ENCODE measurements around the gene AGPAT2.

Gene AGPAT2

DNA sequence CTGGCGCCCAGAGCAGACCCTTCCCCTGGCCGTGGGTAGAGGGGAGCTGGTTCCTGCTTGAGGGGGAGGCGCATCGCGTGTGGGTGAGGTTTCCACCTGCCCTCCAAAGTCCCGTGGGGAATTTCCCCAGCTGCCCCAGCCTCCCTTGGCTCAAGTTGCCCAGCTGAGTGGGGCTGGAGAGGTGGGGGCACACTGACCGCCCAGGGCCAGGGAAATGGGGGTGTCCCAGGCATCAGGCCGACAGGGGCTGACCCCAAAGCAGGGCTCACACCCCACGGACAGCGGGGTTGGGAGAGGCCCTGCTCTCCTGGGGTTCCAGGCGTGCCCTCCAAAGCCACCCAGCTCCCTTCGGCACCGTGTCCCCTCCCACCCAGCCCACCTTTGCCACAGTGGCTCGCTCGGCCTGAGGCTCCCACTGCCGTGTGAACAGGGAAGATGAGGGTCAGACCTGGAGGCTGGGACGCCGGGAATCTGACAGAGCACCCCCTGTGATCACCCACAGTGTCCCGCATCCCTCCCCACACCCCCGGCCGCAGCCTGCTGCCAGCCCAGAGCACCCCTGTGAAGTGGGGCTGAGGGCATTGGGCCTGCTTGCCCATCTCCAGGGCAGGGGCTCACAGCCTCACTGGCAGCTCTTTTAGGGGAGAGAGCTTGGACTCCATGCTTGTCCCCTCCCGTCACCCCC lies 25.5 kb downstream of the AGPAT2 start:
- no peaks in the 10 kb centered on the region for H3K9me3 Mint-ChIP-seq (ENCODE audit: low read depth)
- no peak overlapping the region for H3K4me3 Mint-ChIP-seq
- H3K27me3 Mint-ChIP-seq, result peaks cover 11% of the 10 kb centered on the region
- H3K36me3 Mint-ChIP-seq, result no peaks in the 10 kb centered on the region
- H3K4me1 Mint-ChIP-seq (ENCODE audit: low read depth), result peaks cover 14% of the 10 kb centered on the region
- H3K27ac Mint-ChIP-seq, result no peak overlapping the region

DNA sequence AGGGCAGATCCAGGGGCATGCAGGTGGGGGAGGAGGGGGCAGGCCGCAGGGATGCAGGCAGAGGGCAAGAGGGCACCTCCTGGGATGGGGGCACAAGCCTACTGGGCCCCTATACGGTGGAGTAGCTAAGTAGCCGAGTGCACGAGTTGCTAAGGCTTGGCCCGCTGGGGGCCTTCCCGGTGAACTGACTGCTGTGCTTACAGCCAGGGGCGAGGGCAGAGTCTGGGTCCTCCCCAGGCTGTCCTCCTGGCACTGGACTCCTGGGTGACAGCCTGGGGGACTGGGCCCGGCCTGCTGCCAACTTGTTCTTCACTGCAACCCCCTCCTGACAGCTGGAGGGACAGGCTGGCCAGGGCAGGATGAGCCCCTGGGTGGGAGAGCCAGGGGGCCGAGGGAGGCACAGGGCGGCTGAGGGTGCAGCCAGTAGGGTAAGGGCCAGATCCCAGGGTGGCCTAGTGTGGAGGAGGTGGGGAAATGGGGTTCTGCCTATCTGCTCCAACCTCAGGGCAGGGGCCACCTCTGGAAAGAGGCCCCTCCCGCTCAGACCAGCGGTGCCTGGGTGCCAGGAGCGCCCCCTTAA lies 26.2 kb downstream of the AGPAT2 start:
- H3K27me3 Mint-ChIP-seq, result peaks cover 13% of the 10 kb centered on the region
- H3K36me3 Mint-ChIP-seq, result no peaks in the 10 kb centered on the region
- no peak overlapping the region for H3K27ac Mint-ChIP-seq
- H3K4me1 Mint-ChIP-seq (ENCODE audit: low read depth), result peaks cover 15% of the 10 kb centered on the region
- H3K4me3 Mint-ChIP-seq, result no peak overlapping the region
- no peaks in the 10 kb centered on the region for H3K9me3 Mint-ChIP-seq (ENCODE audit: low read depth)

DNA sequence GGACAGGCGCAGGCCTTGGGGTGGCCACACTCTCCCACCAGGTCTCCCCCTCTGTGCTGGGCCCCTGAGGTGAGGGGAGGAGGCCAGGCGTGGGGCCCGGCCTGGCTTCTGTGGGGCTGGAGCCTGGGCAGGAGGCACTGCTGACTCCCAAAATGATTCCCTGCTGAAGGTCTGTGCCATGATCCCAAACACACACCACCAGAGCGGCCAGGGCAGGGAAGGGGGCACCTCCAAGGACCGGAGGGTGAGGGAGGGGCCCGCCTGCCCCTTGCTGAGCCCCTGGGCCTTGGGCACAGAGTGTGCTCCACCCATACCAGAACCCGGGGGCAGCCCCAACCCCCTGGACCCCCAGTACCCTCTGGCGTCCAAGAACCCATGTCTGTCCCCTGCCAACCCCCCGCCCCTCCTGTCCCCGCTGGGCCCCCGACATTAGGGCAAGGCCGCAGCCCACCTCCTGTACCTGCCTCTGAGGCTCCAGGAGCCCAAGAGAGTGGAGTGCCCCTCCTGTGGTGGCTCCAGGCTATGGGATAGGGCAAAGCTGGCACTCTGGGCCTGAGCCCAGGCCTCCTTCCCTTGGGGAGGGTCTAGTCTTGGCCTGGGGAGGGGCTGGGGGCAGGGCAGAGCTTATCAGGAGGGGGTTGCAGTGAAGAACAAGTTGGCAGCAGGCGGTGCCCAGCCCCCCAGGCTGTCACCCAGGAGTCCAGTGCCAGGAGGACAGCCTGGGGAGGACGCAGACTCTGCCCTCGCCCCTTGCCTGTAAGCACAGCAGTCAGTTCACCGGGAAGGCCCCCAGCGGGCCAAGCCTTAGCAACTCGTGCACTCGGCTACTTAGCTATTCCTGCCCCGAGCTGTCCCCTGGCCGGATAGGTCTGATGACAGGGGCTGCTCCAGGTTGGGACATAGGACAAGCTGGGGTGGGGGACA lies 27.1 kb downstream of the AGPAT2 start:
- Mint-ChIP-seq H3K27me3 (peaks cover 13% of the 10 kb centered on the region), H3K27ac (no peak overlapping the region)

DNA sequence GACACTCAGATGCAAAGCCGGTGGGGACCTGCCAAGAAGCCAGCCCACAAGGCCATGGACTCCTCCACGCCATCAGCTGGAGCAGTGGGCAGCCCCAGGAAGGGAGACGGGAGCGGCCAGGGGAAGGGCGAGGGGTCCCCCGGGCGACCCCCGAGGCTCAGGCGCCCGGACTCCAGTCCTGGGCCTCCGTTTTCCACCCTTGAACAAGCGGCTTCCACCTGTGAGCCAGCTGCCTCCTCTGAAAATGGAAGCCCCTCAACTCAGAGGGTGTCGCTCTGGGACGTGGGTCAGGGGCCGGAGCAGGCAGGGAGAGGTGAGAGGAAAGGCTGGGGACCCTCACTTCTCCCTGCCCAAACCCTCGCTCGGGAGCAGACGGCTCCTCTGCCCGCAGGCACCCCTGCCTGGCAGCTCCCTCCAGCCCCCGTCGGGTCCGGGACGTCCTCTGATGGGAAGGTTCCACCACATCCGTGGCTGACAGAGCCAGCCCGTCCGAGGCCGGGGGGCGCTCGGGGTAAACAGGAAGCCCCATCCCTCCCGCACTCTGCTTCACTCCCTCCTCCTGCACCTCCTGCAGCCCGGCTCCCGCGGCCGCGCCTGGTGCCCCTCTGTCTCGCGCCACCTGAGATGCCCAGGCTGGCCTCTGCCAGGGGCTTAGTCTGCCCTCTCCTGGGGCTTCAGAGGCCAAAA lies 28.3 kb downstream of the AGPAT2 start:
- Mint-ChIP-seq H3K36me3 (no peaks in the 10 kb centered on the region), H3K4me3 (peak overlapping the region; percentile 30), H3K4me1 (ENCODE audit: low read depth) (peaks cover 16% of the 10 kb centered on the region), H3K27me3 (peaks cover 11% of the 10 kb centered on the region), H3K9me3 (ENCODE audit: low read depth) (no peaks in the 10 kb centered on the region), H3K27ac (no peak overlapping the region)

More for the DNA sequence above, 27.1 kb downstream of the AGPAT2 start:
- no peaks in the 10 kb centered on the region for H3K9me3 Mint-ChIP-seq (ENCODE audit: low read depth)
- no peak overlapping the region for H3K4me3 Mint-ChIP-seq
- no peaks in the 10 kb centered on the region for H3K36me3 Mint-ChIP-seq
- H3K4me1 Mint-ChIP-seq (ENCODE audit: low read depth), result peaks cover 16% of the 10 kb centered on the region

DNA sequence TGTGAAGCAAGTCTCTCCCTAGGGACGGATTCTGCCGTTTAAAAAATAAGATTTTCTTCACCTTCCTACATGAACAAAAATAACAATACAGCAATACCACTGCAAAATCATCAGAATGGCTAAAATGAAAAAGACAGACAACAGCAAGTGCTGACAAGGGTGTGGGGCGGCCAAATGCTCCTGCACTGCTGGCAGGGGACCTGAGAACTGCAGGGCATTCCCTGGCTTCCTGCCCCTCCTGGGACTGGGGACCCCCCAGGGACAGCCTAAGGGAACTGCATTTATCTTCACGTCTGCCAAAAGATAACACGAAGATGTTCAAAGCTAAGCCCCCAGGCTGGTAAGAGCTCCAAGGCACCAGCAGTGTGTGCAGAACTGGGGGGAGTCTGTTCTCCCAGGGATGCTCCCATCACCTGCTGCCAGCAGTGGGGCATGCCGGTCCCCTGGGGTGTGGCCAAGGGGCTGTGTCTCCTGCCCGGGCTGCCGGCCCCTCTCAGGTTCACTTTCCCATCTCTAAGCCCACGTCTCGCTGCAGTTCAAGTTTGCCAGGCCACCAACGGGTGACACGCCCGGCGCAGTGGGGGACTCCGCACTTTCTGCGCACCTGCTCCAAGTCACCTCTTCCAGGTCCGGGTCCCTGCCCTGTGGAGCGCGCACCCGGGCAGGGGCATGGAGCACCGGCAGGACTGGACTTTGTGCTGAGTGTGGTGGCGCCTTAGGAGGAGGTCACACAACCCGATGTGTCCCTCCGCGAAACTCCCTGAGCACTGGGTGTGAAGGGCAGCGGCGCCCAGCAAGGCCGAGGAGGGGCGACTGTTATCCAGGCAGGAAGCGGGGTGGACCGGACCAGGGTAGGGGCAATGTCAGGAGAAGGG lies 29.0 kb downstream of the AGPAT2 start:
- Mint-ChIP-seq H3K9me3 (ENCODE audit: low read depth) (no peaks in the 10 kb centered on the region), H3K4me3 (peak overlapping the region; percentile 30), H3K36me3 (no peaks in the 10 kb centered on the region), H3K27ac (no peak overlapping the region), H3K27me3 (peaks cover 11% of the 10 kb centered on the region), H3K4me1 (ENCODE audit: low read depth) (peaks cover 16% of the 10 kb centered on the region)

DNA sequence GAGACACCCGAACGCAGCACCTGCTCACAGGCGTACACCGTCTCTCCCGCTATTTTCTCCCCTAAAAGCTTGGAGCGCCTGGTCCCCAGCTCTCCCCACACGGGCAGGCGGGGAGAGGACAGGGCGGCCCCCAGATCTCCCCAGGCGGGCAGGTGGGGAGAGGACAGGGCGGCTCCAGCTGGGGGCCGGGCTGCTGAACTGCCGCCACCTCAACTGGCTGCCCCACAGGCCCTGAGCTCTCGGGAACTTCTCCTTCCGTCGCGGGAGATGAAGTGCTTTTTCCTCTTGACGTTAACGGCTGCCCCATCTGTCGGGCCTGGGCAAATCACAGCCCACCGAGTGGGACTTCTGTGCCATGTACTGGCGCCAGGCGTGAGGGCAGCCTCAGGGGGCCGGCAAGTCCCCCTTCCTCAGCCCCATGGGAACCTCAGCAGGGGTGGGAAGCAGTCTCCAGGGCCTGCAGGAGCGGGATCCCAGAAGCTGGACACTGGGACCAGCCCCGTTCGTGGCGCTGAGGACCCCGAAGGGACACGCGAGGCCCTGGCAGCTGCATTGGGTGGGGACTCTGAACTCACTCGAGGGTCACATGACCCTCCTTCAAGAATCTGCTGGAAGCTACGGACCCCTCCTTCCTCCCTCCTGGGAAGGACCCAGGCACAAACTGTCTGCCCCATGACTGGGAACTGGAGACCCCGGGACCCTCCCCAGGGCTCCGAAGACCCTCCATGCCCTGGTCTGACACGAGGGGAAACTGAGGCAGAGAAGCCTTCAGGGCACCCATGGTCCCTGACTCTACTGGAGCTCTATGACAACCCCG lies 30.3 kb downstream of the AGPAT2 start:
- Mint-ChIP-seq H3K27me3 (peaks cover 11% of the 10 kb centered on the region), H3K27ac (no peak overlapping the region), H3K36me3 (no peaks in the 10 kb centered on the region), H3K4me1 (ENCODE audit: low read depth) (peaks cover 16% of the 10 kb centered on the region), H3K4me3 (no peak overlapping the region), H3K9me3 (ENCODE audit: low read depth) (no peaks in the 10 kb centered on the region)

DNA sequence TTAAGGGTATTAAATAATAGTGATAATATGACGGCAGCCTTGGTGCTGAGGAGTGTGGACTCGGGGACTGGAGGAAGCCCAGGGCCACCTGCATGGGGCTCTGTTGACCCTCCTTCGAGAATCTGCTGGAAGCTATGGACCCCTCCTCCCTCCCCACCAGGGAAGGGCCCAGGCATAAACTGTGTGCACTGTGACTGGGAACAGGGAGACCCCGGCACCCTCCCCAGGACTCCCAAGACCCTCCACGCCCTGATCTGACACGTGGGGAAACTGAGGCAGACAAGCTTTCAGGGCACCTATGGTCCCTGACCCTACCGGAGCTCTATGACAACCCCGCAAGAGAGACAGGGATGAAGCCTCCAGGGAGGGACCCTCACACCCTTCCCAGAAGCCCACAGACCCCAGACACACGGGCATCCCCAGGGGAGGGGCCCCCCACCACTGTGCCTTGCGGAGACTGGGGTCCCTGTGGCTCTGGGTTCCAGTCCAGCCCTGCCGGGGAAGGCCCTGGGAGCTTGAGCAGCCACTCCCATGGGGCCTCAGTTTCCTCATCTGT lies 31.0 kb downstream of the AGPAT2 start:
- peaks cover 11% of the 10 kb centered on the region for H3K27me3 Mint-ChIP-seq

DNA sequence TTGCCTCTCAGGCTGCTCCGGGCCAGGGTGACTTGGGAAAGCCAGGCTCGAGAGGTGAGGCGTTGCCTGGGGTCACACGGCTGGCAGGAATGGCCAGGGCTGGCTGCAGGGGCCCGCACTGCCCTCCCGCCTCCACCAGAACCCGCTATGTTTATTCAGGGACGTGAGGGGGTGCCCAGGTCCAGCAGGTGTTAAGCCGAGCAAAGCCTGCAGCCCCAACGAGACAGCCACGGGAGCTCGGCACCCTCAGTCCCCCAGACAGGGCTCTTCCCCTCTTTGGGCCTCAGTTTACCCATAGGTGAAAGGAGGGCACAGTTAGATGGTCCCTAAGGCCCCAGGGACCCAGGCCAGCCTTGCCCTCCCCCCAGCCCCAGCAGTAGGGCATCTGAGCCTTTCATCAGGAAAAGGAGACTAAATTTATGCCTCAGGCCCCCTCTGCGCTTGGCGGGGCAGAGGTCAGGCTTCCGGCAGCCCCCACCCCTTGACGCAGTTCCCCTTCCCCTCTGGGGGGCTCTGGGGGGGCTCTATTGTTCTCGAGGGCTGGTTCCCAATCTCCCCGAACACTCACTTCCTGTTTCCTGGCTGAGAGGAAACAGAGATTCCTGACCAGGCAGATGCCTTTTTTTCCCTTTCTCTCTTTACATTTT lies 31.6 kb downstream of the AGPAT2 start:
- H3K36me3 Mint-ChIP-seq, result no peaks in the 10 kb centered on the region
- H3K4me1 Mint-ChIP-seq (ENCODE audit: low read depth), result peaks cover 16% of the 10 kb centered on the region
- H3K4me3 Mint-ChIP-seq, result no peak overlapping the region
- peaks cover 11% of the 10 kb centered on the region for H3K27me3 Mint-ChIP-seq
- no peak overlapping the region for H3K27ac Mint-ChIP-seq
- no peaks in the 10 kb centered on the region for H3K9me3 Mint-ChIP-seq (ENCODE audit: low read depth)

More for the DNA sequence above, 31.0 kb downstream of the AGPAT2 start:
- Mint-ChIP-seq H3K27ac (no peak overlapping the region), H3K9me3 (ENCODE audit: low read depth) (no peaks in the 10 kb centered on the region), H3K4me1 (ENCODE audit: low read depth) (peaks cover 16% of the 10 kb centered on the region), H3K4me3 (no peak overlapping the region), H3K36me3 (no peaks in the 10 kb centered on the region)

DNA sequence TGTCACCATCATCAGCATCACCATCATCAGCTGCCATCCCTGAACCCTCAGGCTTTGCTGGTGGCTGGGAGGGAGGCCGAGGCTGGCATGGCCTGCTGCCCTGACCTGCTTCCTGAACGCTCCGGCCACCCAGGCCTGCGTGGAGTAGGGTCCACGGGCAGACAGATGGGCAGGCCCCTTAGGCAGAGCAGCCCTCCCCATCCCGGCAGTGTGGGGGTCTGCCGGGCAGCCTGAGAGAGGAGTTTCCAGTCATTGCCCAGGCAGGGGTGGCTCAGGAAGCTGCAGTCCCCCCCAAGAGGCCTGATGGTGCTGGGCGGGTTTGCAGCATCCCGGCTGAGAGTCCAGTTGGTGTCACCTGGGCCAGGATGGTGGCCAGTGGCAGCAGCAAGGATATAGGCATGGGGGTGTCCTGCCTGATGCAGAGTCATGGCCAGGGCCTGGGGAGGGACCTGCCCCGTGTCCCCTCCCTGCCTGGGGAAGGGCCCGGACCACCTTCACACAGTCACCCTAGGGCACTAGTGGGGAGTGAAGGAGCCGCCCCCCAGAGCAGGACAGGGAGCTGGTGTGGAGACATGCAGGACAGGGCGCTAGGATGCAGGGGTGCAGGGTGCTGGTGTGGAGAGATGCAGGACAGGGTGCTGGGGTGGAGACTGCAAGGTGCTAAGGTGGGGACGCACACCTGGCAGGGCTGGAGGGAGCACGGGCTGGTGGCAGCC lies 32.3 kb downstream of the AGPAT2 start:
- H3K4me3 Mint-ChIP-seq, result no peak overlapping the region
- no peaks in the 10 kb centered on the region for H3K36me3 Mint-ChIP-seq
- H3K27ac Mint-ChIP-seq, result no peak overlapping the region
- H3K9me3 Mint-ChIP-seq (ENCODE audit: low read depth), result no peaks in the 10 kb centered on the region
- peaks cover 11% of the 10 kb centered on the region for H3K27me3 Mint-ChIP-seq
- peaks cover 16% of the 10 kb centered on the region for H3K4me1 Mint-ChIP-seq (ENCODE audit: low read depth)

DNA sequence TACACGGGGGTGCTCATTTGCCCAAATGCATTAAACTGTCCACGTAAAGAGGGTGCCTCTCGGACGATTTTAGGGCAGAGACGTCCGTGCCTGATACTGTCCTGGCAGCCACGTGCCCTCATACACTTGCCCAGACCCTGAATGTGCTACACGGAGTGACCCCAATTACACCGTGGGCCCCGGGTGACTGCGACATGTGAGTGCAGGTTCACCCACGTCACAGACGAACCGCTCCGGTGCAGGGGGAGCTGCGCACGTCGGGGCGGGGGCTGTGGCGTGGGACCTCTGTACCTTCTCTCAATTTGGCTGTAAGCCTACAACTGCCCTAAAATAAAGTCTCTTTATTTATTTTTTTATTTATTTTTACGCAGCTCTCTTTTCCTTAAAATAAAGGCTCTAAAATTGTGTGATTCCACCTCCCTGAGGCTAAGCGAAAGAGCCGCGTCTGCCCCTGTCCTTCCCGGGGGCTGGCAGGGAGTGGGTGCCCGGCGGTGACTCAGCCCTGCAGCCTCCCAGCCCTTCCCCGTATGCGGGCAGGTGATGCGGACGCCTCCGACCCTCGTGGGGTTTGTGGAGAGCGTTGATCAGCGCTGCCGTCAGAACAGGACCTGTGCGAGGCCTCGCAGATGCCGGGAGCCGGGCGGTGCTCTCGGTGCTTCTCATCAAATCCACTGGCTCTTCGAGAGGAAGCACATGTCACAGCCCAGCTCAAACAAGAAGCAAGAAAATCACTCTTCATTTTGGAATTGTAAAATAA lies 33.8 kb downstream of the AGPAT2 start:
- peaks cover 13% of the 10 kb centered on the region for H3K4me1 Mint-ChIP-seq (ENCODE audit: low read depth)
- H3K27me3 Mint-ChIP-seq, result peaks cover 14% of the 10 kb centered on the region
- H3K4me3 Mint-ChIP-seq, result no peak overlapping the region
- no peaks in the 10 kb centered on the region for H3K36me3 Mint-ChIP-seq
- no peak overlapping the region for H3K27ac Mint-ChIP-seq
- H3K9me3 Mint-ChIP-seq (ENCODE audit: low read depth), result no peaks in the 10 kb centered on the region

DNA sequence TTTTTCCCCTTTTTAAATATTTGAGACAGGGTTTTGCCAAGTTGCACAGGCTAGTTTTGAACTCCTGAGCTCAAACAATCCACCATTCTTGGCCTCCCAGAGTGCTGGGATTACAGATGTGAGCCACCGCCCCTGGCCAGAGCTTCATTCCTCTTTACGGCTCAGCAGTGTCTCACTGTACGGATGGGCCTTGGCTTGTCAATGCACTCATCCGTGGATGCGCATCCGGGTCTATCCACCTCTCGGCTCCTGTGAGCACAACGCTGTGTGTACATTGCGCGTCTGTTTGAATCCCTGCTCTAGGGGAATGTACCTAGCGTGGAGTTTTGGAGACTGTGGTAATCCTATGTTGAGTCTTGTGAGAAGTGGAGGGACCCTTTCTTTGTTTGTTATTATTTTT lies 35.4 kb downstream of the AGPAT2 start:
- Mint-ChIP-seq H3K27me3 (peaks cover 8% of the 10 kb centered on the region), H3K4me1 (ENCODE audit: low read depth) (peaks cover 2% of the 10 kb centered on the region), H3K27ac (no peak overlapping the region), H3K9me3 (ENCODE audit: low read depth) (no peaks in the 10 kb centered on the region), H3K4me3 (no peak overlapping the region), H3K36me3 (no peaks in the 10 kb centered on the region)

DNA sequence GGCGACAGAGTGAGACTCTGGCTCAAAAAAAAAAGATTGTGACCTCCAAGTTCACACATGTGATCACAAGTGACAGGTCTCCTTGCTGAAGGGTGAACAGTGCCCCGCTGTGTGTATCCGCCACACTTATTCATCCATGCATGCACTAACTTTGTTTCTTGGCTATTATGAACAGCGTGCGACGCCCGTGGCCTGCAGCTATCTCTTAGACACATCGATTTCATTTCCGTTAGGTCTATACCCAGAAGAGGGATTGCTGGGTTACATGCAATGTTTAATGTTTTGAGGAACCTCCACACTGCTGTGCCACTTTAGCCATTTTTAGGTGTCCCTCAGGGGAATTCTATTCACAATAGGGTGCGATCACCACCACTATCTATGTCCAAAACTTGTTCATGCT lies 36.6 kb downstream of the AGPAT2 start:
- Mint-ChIP-seq H3K4me3 (no peak overlapping the region), H3K27me3 (peaks cover 6% of the 10 kb centered on the region), H3K9me3 (ENCODE audit: low read depth) (no peaks in the 10 kb centered on the region), H3K36me3 (no peaks in the 10 kb centered on the region), H3K4me1 (ENCODE audit: low read depth) (peaks cover 1% of the 10 kb centered on the region), H3K27ac (no peak overlapping the region)

All from activated naive CD8-positive, alpha-beta T cell (primary cell).